GM19324 (cell line): ENCODE data around the gene HES3.
A peak's percentile ranks its signal among the peaks of the same experiment; 100 is the strongest.

ENCODE experiments used
- ATAC-seq: cut with Tn5 transposase; IDR thresholded peaks from one replicate; pipeline ENCODE4 v1.9.1; 2021; ENCODE audit warnings: mild to moderate bottlenecking, moderate library complexity; ENCODE audit not compliant: unreplicated experiment, low FRiP score

Gene HES3

GRCh38 chr1:6244401-6245049 lies 546 bp downstream of the HES3 start:
- no peak for ATAC-seq

GRCh38 chr1:6245086-6245868 lies 1.3 kb downstream of the HES3 start:
- ATAC-seq = peak; percentile 42

- ATAC-seq = no peak
Measured at GRCh38 chr1:6245869-6246496, 2.0 kb downstream of the HES3 start.

- ATAC-seq = no peak
Measured at GRCh38 chr1:6246497-6247467, 2.8 kb downstream of the HES3 start.

GRCh38 chr1:6247651-6248050 lies 3.7 kb downstream of the HES3 start:
- ATAC-seq = no peak

GRCh38 chr1:6248161-6248776 lies 4.3 kb downstream of the HES3 start:
- no peak for ATAC-seq

- no peak for ATAC-seq
Measured at GRCh38 chr1:6248932-6249738, 5.2 kb downstream of the HES3 start.

- ATAC-seq = no peak
Measured at GRCh38 chr1:6249739-6250689, 6.0 kb downstream of the HES3 start.

- ATAC-seq = no peak
Measured at GRCh38 chr1:6251233-6251632, 7.3 kb downstream of the HES3 start.

GRCh38 chr1:6251681-6252373 lies 7.8 kb downstream of the HES3 start:
- ATAC-seq = no peak

GRCh38 chr1:6252374-6252710 lies 8.4 kb downstream of the HES3 start:
- no peak for ATAC-seq

GRCh38 chr1:6253380-6253779 lies 9.4 kb downstream of the HES3 start:
- no peak for ATAC-seq

- no peak for ATAC-seq
Measured at GRCh38 chr1:6254691-6255090, 10.7 kb downstream of the HES3 start.

GRCh38 chr1:6256645-6257044 lies 12.7 kb downstream of the HES3 start:
- no peak for ATAC-seq

GRCh38 chr1:6257541-6258069 lies 13.6 kb downstream of the HES3 start:
- no peak for ATAC-seq

- ATAC-seq = no peak
Measured at GRCh38 chr1:6258675-6259074, 14.7 kb downstream of the HES3 start.
